Fibroblast of skin of abdomen (primary cell): Measurements from ENCODE around the gene SLIT1.

Source experiments
- DNase-seq: peaks from one replicate; pipeline ENCODE4 v3.0.0-alpha.2; 2013

The SLIT1 gene

DNA sequence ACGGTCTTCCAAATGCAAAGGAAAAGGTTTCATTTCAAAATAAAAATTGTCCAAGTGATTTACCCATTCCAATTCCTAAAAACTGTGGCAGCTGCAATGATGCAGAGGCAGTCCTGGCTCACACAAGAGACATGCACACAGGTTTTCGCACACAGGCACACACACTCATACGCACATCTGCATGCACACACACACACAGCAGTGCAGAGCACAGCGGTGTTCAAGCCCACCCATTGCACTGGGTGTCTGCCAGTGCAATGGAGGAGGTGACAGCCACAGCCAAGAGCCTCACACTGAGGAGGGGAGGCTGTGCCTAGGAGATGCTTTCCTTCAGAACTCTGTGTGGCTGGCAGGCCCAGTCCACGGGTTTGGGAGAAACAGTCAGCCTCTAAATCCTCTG is 123.7 kb downstream of the SLIT1 start:
- DNase-seq, result no peak

DNA sequence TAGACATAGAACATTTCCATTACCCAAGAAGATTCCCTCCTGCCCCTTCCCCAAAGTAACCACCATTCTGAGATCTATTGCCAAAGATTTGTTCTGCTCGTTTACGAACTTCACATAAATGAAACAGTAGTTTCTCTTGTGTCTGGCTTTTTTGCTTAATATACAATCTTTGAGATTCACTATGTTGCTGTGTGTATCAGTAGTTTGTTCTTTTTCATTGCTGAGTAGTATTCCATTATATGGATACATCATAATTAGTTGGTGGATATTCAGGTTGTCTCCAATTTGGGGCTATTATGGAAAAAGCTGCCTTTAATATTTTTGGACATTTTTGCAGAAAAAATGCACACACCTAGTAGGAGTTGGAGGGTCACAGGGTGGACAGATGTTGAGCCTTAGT is 124.3 kb downstream of the SLIT1 start:
- no peak for DNase-seq

DNA sequence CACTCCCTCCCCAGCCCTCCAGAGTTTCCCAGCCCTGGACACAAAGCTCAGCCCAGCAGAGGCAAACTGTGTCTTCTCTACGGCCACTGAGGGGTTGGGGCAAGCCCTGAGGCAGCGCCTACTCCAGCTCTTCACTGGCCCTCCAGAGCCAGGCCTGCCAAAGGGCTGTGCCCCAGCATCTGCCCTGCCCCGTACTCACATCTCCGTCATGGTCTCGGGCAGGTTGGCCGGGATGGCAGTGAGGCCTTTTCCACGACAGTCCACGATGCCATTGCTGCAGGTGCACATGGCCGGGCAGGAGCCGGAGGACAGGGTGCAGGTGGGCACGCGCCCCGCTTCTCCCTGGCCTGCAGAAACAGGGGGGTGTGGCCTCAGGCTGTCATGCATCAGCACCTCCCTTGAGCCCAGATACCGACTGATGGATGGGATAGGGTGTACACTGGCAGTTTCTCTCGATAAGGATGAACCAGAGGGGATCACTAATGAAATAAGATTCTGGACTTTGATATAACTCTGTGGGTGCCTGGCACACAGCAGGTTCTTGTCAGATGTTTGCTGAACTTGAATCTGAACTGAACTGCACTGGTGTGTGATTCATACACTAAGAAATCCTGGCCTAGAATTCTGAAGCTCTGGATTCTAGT is 125.2 kb downstream of the SLIT1 start:
- DNase-seq, result no peak

DNA sequence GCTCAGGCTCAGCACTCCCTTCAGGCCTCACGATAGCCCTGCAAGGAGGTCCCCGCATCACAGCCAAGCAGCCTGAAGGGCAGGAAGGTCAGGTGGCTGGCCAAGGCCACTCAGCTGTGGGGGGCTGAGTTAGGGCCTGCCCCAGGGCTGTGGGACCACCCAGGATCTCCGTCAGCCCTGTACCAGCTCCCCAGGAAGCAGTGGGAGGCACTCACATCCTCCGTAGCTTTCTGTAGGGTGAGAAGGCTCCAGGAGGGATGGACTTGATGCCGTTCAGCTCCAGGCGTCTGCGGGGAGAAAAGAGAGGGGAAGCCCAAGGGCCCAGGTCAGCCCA is 125.9 kb downstream of the SLIT1 start:
- no peak for DNase-seq

DNA sequence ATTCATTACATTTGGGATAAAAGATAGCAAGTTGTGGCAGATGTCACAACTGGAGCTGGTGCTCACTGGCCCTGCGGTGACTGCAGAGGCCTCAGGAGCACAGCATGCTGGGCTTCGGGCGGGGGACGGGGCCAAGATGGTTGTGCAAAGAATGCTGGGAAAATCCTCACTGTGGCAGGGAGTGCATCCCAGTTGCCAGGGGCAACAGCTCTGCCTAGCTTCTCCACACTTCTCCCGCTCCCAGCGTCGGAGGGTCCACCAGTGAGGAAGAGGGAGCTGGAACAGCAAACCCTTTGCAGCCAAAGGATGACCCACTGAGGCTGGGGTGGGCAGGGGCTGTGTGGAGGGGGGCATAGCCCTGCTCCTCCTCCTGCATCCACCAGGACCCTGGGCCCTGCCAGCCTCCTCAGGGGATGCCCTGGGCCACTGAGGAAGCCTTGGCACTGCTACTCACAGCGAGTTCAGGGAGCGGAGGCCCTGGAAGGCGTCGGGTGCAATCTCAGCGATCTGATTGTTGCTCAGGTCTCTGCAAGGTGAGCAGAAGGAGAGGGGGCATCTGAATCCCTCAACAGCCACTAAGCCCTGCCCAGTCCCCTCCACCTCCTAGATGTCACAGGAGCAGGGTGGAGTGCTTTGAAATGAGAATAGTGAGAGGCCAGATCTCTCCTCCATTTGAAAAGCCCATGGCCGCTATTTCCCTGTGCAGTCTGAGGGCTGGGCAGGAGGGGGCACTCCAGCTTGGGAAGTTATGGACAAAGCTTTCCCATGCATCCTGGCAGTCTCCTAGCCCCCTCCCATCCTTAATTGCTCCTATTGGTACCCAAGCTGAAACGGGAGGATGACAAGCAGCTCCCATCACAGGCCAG is 126.5 kb downstream of the SLIT1 start:
- no peak for DNase-seq

DNA sequence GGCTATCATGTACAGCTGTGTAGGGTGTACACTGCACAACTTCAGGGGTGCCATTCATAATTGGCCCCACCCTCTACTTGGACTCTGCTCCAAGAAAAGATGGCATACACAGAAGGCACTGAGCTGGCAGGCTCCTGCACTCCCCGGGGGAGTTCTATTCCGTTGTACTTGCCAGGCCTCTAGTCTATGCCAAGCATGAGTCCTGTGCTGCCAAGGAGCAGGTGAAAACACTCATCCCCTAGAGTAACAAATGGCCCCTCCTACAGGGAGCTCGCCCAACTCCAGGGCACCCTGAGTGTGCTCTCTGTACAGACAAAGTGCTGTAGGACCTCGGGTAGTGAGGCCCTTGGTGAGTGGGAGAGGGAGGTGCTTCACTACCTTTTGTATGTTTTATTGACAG is 127.2 kb downstream of the SLIT1 start:
- no peak for DNase-seq

DNA sequence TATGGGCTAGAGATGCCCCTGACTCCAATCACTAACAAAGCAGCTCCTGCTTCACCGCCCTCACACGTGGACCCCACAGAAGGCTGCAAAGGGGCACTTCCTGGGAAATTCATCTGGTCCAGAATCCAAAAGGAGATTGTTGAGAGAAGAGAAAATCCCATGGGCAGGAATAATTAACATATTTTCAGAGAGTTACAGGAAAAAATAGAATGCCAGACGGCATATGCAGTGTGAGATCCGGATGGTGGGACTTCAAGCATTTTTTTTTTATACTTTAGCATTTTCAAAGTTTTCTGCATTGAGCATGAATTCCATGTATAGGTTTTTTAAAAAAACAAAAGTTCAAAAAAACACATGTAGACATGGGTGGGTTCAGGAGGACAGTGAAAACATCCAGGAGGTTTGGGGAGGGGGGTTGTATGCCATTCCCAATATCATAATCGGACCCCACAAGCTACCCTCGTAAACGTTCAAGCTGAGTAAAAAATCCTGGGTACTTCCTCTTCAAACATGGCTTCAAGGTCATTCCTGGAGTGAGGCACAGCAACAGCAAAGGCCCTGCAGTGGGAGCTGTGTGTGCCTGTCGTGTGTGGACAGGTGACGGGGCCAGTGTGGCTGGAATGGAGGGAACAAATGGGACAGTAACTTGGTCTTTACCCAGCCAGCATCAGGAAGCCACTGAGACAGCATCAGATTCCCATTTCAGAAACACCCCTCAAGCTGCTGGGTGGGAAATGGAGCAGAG is 128.1 kb downstream of the SLIT1 start:
- no peak for DNase-seq

DNA sequence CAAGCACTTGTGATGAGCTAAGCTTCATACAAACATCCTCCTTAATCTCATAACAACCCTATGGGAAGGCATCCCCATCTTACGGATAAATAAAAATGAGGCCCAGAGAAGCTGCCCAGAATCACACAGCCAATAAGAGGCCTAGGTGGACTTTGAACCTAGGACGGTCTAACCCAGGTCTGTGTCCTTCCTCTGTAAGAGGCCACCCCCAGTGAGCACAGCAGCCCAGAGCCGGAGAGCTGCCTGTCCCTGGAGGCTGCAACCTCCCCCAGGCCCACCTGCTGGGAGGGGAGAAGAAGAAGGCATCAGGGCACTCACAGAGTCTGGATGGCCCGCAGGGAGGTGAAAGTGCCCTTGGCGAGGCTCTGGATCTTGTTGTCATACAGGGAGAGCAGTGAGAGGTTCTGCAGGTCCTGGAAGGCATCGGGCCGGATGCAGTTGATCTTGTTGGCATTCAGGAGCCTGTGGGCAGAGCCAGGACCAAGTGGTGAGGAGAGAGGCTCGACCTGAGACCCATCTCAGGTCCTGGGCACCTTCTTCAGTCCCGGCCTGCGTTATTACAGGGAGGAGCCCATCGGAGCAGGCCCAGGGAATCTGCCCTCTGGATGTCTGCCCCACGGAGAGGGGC is 129.6 kb downstream of the SLIT1 start:
- DNase-seq, result no peak

DNA sequence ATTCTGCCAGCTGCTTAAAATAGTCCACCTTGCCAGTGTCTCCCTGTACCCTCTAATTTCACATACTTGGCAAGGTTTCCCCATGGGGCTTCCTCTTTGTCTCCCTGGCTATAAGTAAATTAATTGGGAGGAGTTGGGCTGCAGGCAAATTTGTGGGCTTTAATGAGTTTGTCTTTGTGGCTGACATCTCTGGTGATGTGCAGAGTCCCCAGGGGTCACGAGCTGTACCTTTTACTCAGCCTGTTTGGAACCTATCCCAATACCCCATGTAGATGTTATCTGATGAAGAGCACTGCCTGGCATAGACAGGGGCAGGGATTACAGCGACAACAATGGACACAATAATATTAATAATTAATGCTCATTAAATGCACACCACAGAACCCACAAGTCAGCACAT is 132.5 kb downstream of the SLIT1 start:
- no peak for DNase-seq

DNA sequence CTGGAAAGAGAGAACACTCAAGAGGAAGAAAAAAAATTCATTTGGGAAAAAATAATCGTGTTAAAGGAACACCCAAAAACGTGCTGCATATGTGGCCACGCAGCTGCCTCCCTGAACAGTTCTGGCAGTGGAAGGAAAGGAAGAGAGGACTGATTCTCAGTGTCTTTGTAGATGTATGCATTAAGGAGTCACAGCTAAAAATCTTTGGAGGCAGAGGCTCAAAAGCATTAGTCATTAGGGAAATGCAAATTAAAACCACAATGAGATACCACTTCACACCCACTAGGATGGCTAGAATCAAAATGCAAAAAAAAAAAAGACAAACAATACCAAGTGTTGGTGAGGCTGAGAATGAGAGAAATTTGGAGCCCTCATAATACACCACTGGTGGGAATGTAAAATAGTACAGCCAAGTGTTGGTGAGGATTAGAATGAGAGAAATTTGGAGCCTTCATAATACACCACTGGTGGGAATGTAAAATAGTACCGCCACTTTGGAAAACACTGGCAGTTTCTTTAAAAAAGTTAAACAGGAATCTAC is 134.7 kb downstream of the SLIT1 start:
- no peak for DNase-seq

DNA sequence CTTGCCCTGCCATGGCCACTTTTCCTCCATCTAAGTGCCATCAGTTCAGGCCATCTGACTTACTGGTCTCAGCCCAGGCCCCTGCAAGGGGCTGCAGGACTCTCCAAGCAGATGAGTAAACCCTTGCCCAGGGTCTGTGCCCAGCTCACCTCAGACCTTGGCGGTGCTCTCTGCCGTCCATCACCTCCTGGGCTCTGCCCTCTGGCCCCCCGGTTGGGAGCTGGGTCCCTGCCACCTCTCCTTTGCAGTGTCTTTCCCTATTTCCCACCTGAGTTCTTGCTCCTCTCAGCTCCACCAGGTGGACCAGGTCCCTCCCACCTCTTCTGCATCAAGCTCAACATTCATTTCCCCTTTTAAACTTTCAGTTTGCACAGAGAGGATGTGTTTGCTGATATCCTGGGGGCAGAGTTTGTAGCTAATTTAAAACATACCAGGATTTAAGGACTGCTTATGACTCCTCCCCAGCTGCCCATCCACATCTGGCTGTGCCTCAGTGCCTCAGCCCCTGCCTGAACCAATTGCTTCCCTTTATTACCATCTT is 135.5 kb downstream of the SLIT1 start:
- no peak for DNase-seq

DNA sequence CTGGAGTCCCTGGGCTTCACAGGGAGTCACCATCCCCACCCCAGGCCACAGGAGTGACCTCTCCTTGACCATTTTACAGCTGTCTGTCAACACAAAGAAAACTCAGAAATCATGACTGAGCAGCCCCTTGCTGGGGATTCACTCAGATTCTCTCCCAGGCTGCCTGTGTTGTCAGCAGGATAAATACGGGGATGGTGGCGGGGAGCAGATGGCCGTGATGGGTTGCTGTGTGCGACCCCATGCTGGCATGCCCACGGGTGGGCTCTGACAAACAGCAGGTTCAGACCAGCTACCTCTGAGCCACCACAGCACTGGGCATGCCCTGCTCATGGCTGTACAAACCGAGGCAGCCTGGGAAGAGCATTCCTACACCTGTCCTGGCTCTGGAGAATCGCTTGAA is 136.1 kb downstream of the SLIT1 start:
- no peak for DNase-seq

DNA sequence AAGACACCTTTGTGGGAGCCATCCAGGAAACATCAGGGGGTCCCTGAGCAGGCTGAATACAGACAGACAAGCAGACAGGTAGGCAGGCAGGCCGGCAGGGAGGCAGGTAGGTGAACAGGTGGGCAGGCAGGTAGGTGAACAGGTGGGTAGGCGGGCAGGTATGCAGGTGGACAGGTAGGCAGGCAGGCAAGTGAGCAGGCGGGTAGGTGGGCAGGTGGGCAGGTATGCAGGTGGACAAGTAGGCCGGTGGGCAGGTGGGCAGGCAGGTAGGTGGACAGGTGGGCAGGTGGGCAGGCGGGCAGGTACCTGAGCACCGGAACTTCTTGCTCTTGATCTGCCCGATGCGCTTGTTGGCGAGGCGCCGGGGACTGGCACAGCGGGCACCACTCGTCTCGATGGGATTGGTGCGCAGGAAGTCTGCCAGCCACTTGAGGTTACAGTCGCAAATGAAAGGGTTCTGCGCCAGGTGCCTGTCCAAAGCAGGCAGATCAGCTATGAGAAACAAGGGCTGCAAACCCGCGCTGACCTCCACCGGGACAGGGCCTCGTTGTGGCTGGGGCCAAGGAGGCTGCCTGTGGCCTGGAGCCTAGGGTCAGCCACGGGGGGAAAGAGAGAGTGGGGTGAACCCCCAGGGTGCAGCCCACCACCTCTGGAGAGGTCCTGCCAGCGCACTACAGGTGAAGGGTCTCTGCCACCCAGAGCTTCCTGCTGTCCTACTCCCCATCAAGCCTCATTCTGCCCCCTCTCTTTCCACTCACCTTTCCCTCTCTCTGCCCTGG is 136.9 kb downstream of the SLIT1 start:
- no peak for DNase-seq

DNA sequence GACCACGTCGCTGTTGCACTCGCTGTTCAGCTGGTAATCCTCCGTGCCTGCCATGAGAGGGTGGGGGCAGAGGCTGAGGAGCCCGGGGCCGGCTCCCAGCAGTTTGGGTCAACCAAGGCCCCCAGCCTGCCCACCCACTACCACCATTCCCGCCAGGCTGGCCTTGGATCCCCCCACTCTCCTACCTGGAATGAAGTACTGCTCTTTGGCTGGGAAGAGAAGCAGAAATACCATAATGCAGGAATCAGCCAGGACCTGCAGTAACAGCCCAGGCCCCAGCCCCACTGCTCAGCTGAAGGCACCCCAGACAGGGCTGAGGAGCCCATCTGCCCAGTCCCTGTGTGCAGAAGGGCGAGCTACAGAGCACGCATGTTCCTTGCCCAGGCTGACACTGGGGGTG is 138.0 kb downstream of the SLIT1 start:
- DNase-seq, result no peak

DNA sequence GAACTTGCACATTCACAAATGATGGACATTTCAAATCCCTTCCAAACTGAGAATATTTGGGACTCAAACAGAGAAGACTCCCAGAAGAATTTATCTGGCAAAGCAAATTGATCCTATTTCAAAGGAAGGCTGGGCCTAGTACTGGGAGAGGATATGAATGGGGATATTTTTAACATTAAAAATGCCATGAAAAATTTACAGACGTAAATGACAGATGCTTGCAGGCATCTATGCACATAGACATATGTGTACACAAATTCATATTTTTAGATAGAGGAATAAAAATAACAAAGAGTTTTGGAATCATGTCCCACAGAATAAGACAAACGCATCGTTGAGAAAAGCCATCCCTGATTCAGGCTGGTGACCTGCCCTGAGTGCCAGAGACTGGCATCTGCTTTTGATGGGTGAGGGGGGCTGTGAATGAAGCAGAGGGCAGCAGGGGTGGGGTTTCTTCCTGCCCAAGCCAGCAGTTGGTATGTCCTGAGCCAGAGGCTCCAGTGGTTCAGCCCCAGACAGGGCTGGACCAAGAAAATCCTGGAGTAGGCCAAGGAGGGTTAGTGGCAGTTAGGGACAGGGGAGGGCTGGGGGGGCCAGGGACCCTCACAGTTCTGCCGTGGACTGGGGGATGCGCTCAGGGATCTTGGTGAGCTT is 138.5 kb downstream of the SLIT1 start:
- no peak for DNase-seq

DNA sequence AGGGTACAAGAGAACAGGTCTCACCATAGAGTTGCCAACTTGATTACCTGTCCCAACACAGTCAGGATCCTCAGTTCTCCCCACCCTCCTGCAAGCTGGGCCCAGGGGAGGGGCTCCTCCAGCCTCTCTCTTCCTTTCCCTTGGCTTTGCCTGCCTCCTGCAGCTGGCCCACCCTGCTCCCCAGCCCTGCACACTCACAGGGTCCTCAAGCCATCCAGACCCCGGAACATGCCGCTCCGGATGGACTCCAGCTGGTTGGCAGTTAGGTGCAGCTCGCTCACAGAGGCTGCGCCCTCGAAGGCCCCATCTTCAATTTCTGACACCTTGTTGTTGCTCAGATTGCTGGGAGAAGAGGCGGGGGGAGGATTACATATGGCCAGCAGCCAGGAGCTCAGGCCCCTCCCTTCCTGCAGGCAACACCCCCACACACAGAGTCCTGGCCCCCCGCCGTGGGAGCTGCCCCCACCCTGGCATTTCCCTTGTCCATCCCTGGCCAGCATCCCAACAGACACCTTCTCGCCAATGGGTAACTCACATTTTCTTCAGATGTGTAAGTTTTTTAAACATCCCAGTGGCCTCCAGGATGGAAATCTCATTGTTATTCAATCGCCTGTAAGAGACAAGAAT is 139.2 kb downstream of the SLIT1 start:
- no peak for DNase-seq

DNA sequence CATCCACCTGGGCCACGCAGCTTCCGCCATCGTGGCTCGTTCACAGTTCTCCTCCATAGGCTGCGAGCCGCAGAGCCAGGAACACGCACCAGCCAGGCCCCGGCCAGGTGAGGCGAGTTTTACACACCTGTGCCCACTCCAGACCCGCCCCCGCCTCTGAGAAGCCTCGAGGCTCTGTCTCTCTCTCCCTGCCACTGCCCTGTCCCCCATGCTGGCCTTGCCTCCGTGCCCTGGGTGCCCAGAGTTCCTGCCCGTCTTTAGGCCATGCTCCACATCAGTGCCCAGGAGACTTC is 142.2 kb downstream of the SLIT1 start:
- DNase-seq, result no peak

DNA sequence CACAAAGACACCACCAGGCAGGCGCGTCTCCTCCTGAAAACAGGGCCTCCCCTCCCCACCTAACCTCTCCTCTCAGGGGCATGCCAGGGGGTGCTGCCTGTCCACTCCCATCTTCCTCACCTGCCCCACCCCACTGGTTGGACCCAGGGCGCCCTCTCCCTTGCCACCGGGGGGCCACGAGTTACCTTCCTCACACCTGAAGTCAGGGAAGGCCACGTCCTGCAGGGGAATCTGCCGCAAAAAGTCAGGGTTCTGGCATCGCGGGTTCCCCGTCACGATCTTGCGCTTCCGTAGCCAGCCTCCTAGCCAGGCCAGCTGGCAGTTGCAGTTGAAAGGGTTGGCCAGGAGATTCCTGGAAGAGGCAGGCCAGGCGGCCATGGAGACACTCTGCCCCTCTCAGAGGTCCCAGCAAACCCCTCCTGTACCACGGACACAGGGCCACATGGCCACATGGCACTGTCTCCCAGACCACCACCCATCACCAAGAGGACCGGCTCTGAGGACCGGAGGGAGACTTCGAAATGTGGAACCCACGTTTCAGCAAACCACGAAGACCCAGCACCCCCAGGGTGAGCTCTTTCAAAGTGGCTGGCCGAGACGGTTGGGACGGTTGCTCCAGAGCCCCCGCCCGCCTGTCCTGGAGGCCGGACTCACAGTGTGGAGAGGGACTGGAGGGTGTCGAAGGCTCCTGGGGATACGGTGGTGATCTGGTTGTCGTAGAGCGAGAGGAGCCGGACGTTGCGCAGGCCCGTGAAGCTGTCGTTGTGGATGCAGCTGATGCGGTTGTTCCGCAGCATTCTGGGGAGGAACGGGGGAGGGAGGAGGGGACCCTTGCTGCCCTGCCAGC is 142.8 kb downstream of the SLIT1 start:
- no peak for DNase-seq

DNA sequence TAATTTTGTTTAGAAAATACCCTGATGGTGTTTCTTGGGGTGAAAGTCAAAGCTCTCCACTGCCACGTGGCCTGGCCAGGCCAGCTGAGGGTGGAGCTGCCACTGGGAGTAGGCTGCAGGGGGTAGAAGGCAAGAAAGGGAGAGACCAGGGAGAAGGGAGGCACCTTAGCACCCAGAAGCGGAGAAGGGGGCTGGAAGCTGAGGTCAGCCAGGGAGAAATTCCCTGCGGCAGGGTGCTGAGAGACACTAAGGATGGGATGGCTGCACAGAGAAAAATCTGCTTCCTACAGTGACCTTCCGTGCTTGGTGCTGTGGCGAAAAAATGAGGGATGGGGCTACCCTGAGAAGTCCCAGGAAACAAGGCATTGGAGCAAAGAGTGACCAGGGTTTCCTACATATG is 143.7 kb downstream of the SLIT1 start:
- no peak for DNase-seq

DNA sequence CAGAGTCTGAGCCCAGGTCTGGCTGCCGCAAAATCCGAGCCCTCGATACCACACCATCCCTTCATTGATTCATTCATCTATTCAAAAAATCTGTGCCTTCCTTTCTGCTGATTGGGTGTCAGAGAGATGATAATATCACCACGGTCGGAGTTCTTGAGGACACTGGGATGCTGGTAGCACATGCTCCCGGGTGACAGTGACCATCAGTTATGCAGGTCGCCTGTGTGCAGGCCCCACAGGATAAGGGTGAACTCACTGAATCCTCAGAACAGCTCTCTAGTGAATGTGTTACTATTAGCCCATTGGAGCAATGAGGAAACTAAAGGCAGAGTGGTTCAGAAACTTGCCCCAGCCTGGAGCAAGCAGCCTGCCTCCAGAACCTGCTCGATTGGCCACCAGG is 145.1 kb downstream of the SLIT1 start:
- no peak for DNase-seq
